MM.1S (cell line): ENCODE data around the gene MPG.

Experiments
- EZH2 ChIP-seq: fragments of 300-600 bp; sonication (generic); optimal IDR thresholded peaks from 2 replicates; pipeline ENCODE3; 2017; ENCODE audit warnings: low read depth, mild to moderate bottlenecking, antibody characterized with exemption, low read length, mixed read lengths
- EZH2phosphoT487 ChIP-seq: fragments of 300-600 bp; sonication (generic); IDR thresholded peaks from 2 replicates; pipeline ENCODE4 v1.6.1; 2018; ENCODE audit warnings: antibody characterized with exemption, low read length
- TF ChIP-seq, protein P1 (sequence below): fragments of 300-600 bp; sonication (generic); IDR thresholded peaks from 2 replicates; pipeline ENCODE4 v1.5.1; 2016; ENCODE audit warnings: antibody characterized with exemption, low read length, mixed read lengths

DNA sequence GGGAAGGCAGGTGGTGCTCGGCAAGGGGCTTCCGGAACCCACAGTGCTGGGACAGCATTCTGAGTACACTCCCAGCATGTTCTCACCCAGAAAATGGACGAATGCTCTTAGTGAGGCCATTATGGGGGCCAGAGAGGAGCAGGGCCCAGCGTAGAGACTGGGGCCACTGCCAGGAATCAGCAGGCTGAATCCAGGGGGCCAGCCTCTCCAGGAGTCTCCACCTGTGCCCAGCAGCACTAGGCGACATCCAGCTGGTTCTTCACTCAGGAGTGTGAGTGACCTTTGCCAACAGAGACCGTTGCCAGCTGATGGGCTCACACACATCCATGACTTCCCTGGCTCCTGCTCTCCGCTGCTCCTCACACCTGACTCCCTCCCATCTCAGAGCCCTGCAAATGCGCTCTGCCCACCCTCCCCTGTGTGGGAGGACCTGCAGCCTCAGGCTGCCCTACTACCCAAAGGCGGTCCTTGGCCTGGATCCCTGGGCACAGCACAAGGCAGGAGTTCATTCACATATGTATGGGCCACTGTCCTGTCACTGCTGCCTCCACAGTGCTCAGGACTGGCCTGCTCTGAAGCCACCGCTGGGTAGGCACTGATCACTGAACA, 10.7 kb upstream of the MPG start:
- TF ChIP-seq, protein P1, sequence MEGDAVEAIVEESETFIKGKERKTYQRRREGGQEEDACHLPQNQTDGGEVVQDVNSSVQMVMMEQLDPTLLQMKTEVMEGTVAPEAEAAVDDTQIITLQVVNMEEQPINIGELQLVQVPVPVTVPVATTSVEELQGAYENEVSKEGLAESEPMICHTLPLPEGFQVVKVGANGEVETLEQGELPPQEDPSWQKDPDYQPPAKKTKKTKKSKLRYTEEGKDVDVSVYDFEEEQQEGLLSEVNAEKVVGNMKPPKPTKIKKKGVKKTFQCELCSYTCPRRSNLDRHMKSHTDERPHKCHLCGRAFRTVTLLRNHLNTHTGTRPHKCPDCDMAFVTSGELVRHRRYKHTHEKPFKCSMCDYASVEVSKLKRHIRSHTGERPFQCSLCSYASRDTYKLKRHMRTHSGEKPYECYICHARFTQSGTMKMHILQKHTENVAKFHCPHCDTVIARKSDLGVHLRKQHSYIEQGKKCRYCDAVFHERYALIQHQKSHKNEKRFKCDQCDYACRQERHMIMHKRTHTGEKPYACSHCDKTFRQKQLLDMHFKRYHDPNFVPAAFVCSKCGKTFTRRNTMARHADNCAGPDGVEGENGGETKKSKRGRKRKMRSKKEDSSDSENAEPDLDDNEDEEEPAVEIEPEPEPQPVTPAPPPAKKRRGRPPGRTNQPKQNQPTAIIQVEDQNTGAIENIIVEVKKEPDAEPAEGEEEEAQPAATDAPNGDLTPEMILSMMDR, result no peak
- TF ChIP-seq EZH2 (no peak), EZH2phosphoT487 (no peak)
